ENCODE measurements around the gene TPO.

GRCh38 chr2:1378456-1379150, 34.7 kb upstream of the TPO start:
- TF ChIP-seq POLR2A (IDR thresholded peaks at IDR 0.05) = no peak
- TF ChIP-seq, protein P1, sequence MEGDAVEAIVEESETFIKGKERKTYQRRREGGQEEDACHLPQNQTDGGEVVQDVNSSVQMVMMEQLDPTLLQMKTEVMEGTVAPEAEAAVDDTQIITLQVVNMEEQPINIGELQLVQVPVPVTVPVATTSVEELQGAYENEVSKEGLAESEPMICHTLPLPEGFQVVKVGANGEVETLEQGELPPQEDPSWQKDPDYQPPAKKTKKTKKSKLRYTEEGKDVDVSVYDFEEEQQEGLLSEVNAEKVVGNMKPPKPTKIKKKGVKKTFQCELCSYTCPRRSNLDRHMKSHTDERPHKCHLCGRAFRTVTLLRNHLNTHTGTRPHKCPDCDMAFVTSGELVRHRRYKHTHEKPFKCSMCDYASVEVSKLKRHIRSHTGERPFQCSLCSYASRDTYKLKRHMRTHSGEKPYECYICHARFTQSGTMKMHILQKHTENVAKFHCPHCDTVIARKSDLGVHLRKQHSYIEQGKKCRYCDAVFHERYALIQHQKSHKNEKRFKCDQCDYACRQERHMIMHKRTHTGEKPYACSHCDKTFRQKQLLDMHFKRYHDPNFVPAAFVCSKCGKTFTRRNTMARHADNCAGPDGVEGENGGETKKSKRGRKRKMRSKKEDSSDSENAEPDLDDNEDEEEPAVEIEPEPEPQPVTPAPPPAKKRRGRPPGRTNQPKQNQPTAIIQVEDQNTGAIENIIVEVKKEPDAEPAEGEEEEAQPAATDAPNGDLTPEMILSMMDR (IDR thresholded peaks at IDR 0.05) = no peak
